HL-60 (cell line): ENCODE results near the gene IFI6.

ENCODE experiments used
- POLR2AphosphoS5 ChIP-seq: IDR thresholded peaks from 2 replicates; pipeline ENCODE4 v1.6.1; 2012; ENCODE audit warnings: low read depth
- TF ChIP-seq, protein P1 (sequence below): IDR thresholded peaks from one replicate; pipeline ENCODE4 v1.5.1; 2011; ENCODE audit warnings: low read length, control low read depth, inconsistent platforms; ENCODE audit not compliant: insufficient read depth

DNA sequence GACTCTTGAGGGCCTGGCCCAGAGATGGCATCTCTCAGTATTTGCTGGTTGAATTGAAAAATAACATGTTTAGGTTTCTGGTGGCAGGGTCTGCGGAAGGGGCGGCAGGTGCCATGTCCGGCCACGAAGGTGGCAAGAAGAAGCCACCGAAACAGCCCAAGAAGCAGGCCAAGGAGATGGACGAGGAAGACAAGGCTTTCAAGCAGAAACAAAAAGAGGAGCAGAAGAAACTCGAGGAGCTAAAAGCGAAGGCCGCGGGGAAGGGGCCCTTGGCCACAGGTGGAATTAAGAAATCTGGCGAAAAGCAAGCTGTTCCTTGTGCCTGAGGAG, 22.7 kb downstream of the IFI6 start:
- TF ChIP-seq, protein P1, sequence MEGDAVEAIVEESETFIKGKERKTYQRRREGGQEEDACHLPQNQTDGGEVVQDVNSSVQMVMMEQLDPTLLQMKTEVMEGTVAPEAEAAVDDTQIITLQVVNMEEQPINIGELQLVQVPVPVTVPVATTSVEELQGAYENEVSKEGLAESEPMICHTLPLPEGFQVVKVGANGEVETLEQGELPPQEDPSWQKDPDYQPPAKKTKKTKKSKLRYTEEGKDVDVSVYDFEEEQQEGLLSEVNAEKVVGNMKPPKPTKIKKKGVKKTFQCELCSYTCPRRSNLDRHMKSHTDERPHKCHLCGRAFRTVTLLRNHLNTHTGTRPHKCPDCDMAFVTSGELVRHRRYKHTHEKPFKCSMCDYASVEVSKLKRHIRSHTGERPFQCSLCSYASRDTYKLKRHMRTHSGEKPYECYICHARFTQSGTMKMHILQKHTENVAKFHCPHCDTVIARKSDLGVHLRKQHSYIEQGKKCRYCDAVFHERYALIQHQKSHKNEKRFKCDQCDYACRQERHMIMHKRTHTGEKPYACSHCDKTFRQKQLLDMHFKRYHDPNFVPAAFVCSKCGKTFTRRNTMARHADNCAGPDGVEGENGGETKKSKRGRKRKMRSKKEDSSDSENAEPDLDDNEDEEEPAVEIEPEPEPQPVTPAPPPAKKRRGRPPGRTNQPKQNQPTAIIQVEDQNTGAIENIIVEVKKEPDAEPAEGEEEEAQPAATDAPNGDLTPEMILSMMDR: no peak
- TF ChIP-seq POLR2AphosphoS5: no peak
